Stimulated activated naive CD4-positive, alpha-beta T cell (primary cell): ENCODE data around the gene HPRT1.

Experiments
- DNase-seq, 6 experiments: peaks; one replicate each; lab custom pipeline; 2025; lab: John Stamatoyannopoulos, UW

HPRT1 gene

GRCh38 chrX:134543288-134543687 is 83.3 kb downstream of the HPRT1 start:
- DNase-seq: no peak

GRCh38 chrX:134544135-134544512 is 84.2 kb downstream of the HPRT1 start:
- no peak for DNase-seq

GRCh38 chrX:134544513-134545151 is 84.7 kb downstream of the HPRT1 start:
- no peak for DNase-seq

GRCh38 chrX:134545510-134545909 is 85.5 kb downstream of the HPRT1 start:
- DNase-seq: no peak

GRCh38 chrX:134546187-134546586 is 86.2 kb downstream of the HPRT1 start:
- DNase-seq: no peak

GRCh38 chrX:134547047-134547679 is 87.2 kb downstream of the HPRT1 start:
- DNase-seq: no peak

- DNase-seq: peak in 1 of 6 experiments; percentile 25
These were observed 88.6 kb downstream of the HPRT1 start for GRCh38 chrX:134548257-134549201.
